H1 (cell line): Measurements from ENCODE around the gene NFIA. TPM values are rescaled to one million over a fixed set of nuclear protein-coding genes. Genes with fewer than 3 reads are reported as not detected.

ENCODE experiments used
- CTCF ChIA-PET: fragments of 300-600 bp; sonication (Branson Sonifier 250); formaldehyde crosslinking; loops from one replicate; lab custom pipeline; 2021; ENCODE audit not compliant: partially characterized antibody; lab: Charles Lee
- POLR2A ChIA-PET: fragments of 300-600 bp; sonication (Branson Sonifier 250); formaldehyde crosslinking; loops from one replicate; lab custom pipeline; 2021; ENCODE audit warnings: inconsistent platforms; ENCODE audit not compliant: partially characterized antibody; lab: Charles Lee
- DNase-seq, 2 experiments: peaks; one replicate each; pipeline versions ENCODE4 v3.0.0 to v3.0.0-alpha.2; 2010 to 2022; ENCODE audit warnings: low spot score in 2 of 2, low read depth in 1 of 2, mixed read lengths in 1 of 2
- FAIRE-seq: peaks from 2 replicates; lab custom pipeline; 2011; peaks lifted over from hg19 to GRCh38; lab: Jason Lieb, UNC
- H2AFZ ChIP-seq: 2 replicates; pipeline ENCODE4 v1.8.1; 2012; ENCODE audit warnings: low read length, inconsistent platforms
- H2AK5ac ChIP-seq: 2 replicates; pipeline ENCODE4 v1.6.1; 2013; ENCODE audit warnings: low read depth, low read length
- H2BK120ac ChIP-seq: replicated peaks from 2 replicates; pipeline ENCODE3; 2013; ENCODE audit warnings: low read depth, low read length, inconsistent platforms
- H2BK12ac ChIP-seq: 2 replicates; pipeline ENCODE4 v1.6.1; 2013; ENCODE audit warnings: low read depth, low read length
- H2BK15ac ChIP-seq: 2 replicates; pipeline ENCODE4 v1.6.1; 2013; ENCODE audit warnings: low read length
- H2BK20ac ChIP-seq: 2 replicates; pipeline ENCODE4 v1.6.1; 2013; ENCODE audit warnings: low read length
- H2BK5ac ChIP-seq: 2 replicates; pipeline ENCODE4 v1.6.1; 2013; ENCODE audit warnings: low read depth, low read length
- H3K14ac ChIP-seq: 2 replicates; pipeline ENCODE4 v1.6.1; 2013; ENCODE audit warnings: inconsistent platforms; ENCODE audit not compliant: insufficient read length
- H3K18ac ChIP-seq: 2 replicates; pipeline ENCODE4 v1.6.1; 2013; ENCODE audit warnings: low read length; ENCODE audit errors: extremely low read depth
- H3K23ac ChIP-seq: 2 replicates; pipeline ENCODE4 v1.6.1; 2013; ENCODE audit warnings: inconsistent platforms; ENCODE audit not compliant: insufficient read length
- H3K23me2 ChIP-seq: 2 replicates; pipeline ENCODE4 v1.6.1; 2013; ENCODE audit warnings: low read depth, low read length
- H3K27ac ChIP-seq: 2 replicates; pipeline ENCODE4 v1.6.1; 2011; ENCODE audit warnings: low read depth, low read length, inconsistent platforms
- H3K27me3 ChIP-seq, 4 experiments: replicated peaks in 1 of 4; 1 replicate in 1 of 4; 2 replicates in 3 of 4; pipeline versions ENCODE4 v1.6.1 to v1.8.1; 2011 to 2013; ENCODE audit warnings: low read length in 3 of 4, mild to moderate bottlenecking in 3 of 4, inconsistent platforms in 2 of 4, mixed read lengths in 2 of 4, moderate library complexity in 1 of 4; ENCODE audit not compliant: control insufficient read depth in 3 of 4, insufficient read depth in 3 of 4; ENCODE audit errors: extremely low read depth in 1 of 4
- H3K36me3 ChIP-seq, 4 experiments: 2 replicates each; pipeline versions ENCODE4 v1.6.1 to v1.8.1; 2011 to 2013; ENCODE audit warnings: mild to moderate bottlenecking in 4 of 4, low read length in 3 of 4, moderate library complexity in 2 of 4, control low read depth in 1 of 4, inconsistent platforms in 1 of 4; ENCODE audit not compliant: insufficient read depth in 4 of 4, control insufficient read depth in 2 of 4
- H3K4ac ChIP-seq: replicated peaks from 2 replicates; pipeline ENCODE3; 2013; ENCODE audit warnings: low read length, low read depth, mixed read lengths, inconsistent platforms; ENCODE audit not compliant: insufficient read length
- H3K4me1 ChIP-seq, 4 experiments: replicated peaks in 1 of 4; 1 replicate in 1 of 4; 2 replicates in 3 of 4; pipeline versions ENCODE4 v1.6.1 to v1.8.1; 2011 to 2013; ENCODE audit warnings: low read length in 3 of 4, inconsistent platforms in 2 of 4, mixed read lengths in 1 of 4; ENCODE audit not compliant: insufficient read depth in 4 of 4, control insufficient read depth in 3 of 4
- H3K4me2 ChIP-seq, 2 experiments: 2 replicates each; pipeline versions ENCODE4 v1.6.1 to v1.8.1; 2011 to 2013; ENCODE audit warnings: low read depth in 2 of 2, low read length in 2 of 2, control low read depth in 1 of 2, inconsistent platforms in 1 of 2, mild to moderate bottlenecking in 1 of 2; ENCODE audit not compliant: insufficient read depth in 1 of 2
- H3K4me3 ChIP-seq, 4 experiments: fragments of 200-600, 300-600 bp in 1 of 4; sonication (generic), shearing (Covaris generic), sonication (Bioruptor Twin) in 1 of 4; 2 replicates each; pipeline versions ENCODE4 v1.5.1 to v1.8.1; 2011 to 2016; ENCODE audit warnings: low read length in 4 of 4, low read depth in 3 of 4, control low read depth in 2 of 4, inconsistent platforms in 2 of 4, mild to moderate bottlenecking in 2 of 4, mixed read lengths in 1 of 4, moderate library complexity in 1 of 4; ENCODE audit not compliant: insufficient read depth in 2 of 4; ENCODE audit errors: extremely low read depth in 1 of 4
- H3K56ac ChIP-seq: replicated peaks from 2 replicates; pipeline ENCODE3; 2013; ENCODE audit warnings: low read depth, mild to moderate bottlenecking, mixed read lengths, low read length, inconsistent platforms; ENCODE audit not compliant: insufficient read length
- H3K79me1 ChIP-seq: 2 replicates; pipeline ENCODE4 v1.6.1; 2013; ENCODE audit warnings: low read depth, low read length, control low read depth
- H3K79me2 ChIP-seq, 2 experiments: 2 replicates each; pipeline versions ENCODE4 v1.6.1 to v1.8.1; 2012 to 2013; ENCODE audit warnings: low read length in 2 of 2, mild to moderate bottlenecking in 2 of 2, inconsistent platforms in 1 of 2; ENCODE audit not compliant: insufficient read depth in 2 of 2, control insufficient read depth in 1 of 2
- H3K9ac ChIP-seq, 4 experiments: replicated peaks in 1 of 4; 1 replicate in 1 of 4; 2 replicates in 3 of 4; pipeline versions ENCODE4 v1.6.1 to v1.8.1; 2011 to 2013; ENCODE audit warnings: low read depth in 3 of 4, low read length in 3 of 4, control low read depth in 2 of 4, mild to moderate bottlenecking in 2 of 4, moderate library complexity in 2 of 4, inconsistent platforms in 1 of 4; ENCODE audit errors: extremely low read depth in 1 of 4
- H3K9me3 ChIP-seq, 2 experiments: 2 replicates each; pipeline versions ENCODE4 v1.6.1 to v1.8.1; 2012 to 2013; ENCODE audit warnings: mild to moderate bottlenecking in 2 of 2, moderate library complexity in 2 of 2, control low read depth in 1 of 2, inconsistent platforms in 1 of 2, low read depth in 1 of 2, low read length in 1 of 2, mixed read lengths in 1 of 2; ENCODE audit not compliant: insufficient read depth in 2 of 2
- H4K20me1 ChIP-seq, 2 experiments: replicated peaks in 1 of 2; 2 replicates each; pipeline versions ENCODE3 to v1.8.1; 2011 to 2013; ENCODE audit warnings: inconsistent platforms in 2 of 2, low read length in 2 of 2, mild to moderate bottlenecking in 1 of 2; ENCODE audit not compliant: insufficient read depth in 2 of 2, control insufficient read depth in 1 of 2
- H4K5ac ChIP-seq: 2 replicates; pipeline ENCODE4 v1.6.1; 2013; ENCODE audit warnings: low read length, low read depth, mixed read lengths, inconsistent platforms; ENCODE audit not compliant: insufficient read length
- H4K8ac ChIP-seq: 2 replicates; pipeline ENCODE4 v1.8.0; 2013; ENCODE audit warnings: mild to moderate bottlenecking, moderate library complexity, low read length, inconsistent platforms; ENCODE audit not compliant: insufficient read depth; ENCODE audit errors: extremely low read depth
- H4K91ac ChIP-seq: replicated peaks from 2 replicates; pipeline ENCODE3; 2013; ENCODE audit warnings: low read length, mixed read lengths, inconsistent platforms; ENCODE audit not compliant: insufficient read length
- ASH2L ChIP-seq: fragments of 200-600, 300-600 bp; sonication (generic); IDR thresholded peaks from one replicate; pipeline ENCODE4 v1.7.1; 2017; ENCODE audit warnings: low read length
- GTF2F1 ChIP-seq: IDR thresholded peaks from 2 replicates; pipeline ENCODE4 v1.6.1; 2012; ENCODE audit warnings: low read depth, low read length, improper control_type of control experiment, borderline replicate concordance
- HDAC2 ChIP-seq, 2 experiments: fragments of 300-600 bp in 1 of 2; sonication (generic) in 1 of 2; IDR thresholded peaks; 2 replicates each; pipeline ENCODE4 v1.6.1; 2011 to 2012; ENCODE audit warnings: low read depth in 2 of 2, low read length in 2 of 2, mild to moderate bottlenecking in 2 of 2, moderate library complexity in 2 of 2, borderline replicate concordance in 1 of 2, inconsistent platforms in 1 of 2
- KDM5A ChIP-seq: fragments of 200-600 bp; IDR thresholded peaks from 2 replicates; pipeline ENCODE4 v1.7.1; 2012; ENCODE audit warnings: mild to moderate bottlenecking, low read length, inconsistent platforms, mixed read lengths
- MAFK ChIP-seq: IDR thresholded peaks from 2 replicates; pipeline ENCODE4 v1.6.1; 2012; ENCODE audit warnings: low read depth, mild to moderate bottlenecking, improper control_type of control experiment, low read length
- NANOG ChIP-seq: IDR thresholded peaks from 2 replicates; pipeline ENCODE4 v1.6.1; 2011; ENCODE audit warnings: low read length, low read depth, mild to moderate bottlenecking, inconsistent platforms; ENCODE audit not compliant: insufficient read depth, poor library complexity, severe bottlenecking
- POLR2A ChIP-seq, 2 experiments: IDR thresholded peaks; 1 replicate in 1 of 2; 2 replicates in 1 of 2; pipeline ENCODE4 v1.6.1; 2011; ENCODE audit warnings: low read depth in 2 of 2, low read length in 2 of 2, mild to moderate bottlenecking in 2 of 2; ENCODE audit errors: control extremely low read depth in 1 of 2
- TAF1 ChIP-seq: IDR thresholded peaks from 2 replicates; pipeline ENCODE4 v1.6.1; 2011; ENCODE audit warnings: mild to moderate bottlenecking, low read depth, low read length
- TAF7 ChIP-seq: optimal IDR thresholded peaks from 2 replicates; pipeline ENCODE3; 2011; ENCODE audit warnings: low read depth, mild to moderate bottlenecking, inconsistent platforms, low read length, moderate library complexity, borderline replicate concordance
- polyA plus RNA-seq, 7 experiments: library from polyadenylated mRNA; depleted of rRNA in 3 of 7; stranded (reverse) in 5 of 7; unstranded in 2 of 7; fragments of >200 nt in 5 of 7; fragments of 200-250 nt in 2 of 7; gene quantifications; 1 replicate in 5 of 7; 2 replicates in 1 of 7; 4 replicates in 1 of 7; pipeline versions ENCODE4 v1.2.1 to v1.2.3, GENCODE V29; 2011 to 2013; ENCODE audit warnings: missing spikeins in 2 of 7, mixed read lengths in 2 of 7
- total RNA-seq: library from RNA; stranded (reverse); fragmentation: NEBNext Ultra II Directional; extraction: Animal tissue kit (Norgen Biotek cat#: 25700); gene quantifications from 2 replicates; pipeline ENCODE4 v1.2.1, GENCODE V29; 2021
- TF ChIP-seq, protein P1 (sequence below), 3 experiments: IDR thresholded peaks; 1 replicate in 2 of 3; 2 replicates in 1 of 3; pipeline versions ENCODE4 v1.5.1 to v1.6.1; 2011; ENCODE audit warnings: low read length in 3 of 3, mild to moderate bottlenecking in 3 of 3, inconsistent platforms in 2 of 3, low read depth in 1 of 3, moderate library complexity in 1 of 3; ENCODE audit not compliant: insufficient read depth in 1 of 3; ENCODE audit errors: control extremely low read depth in 1 of 3

Gene NFIA
- total and polyA plus RNA-seq, 2 of the 8 experiments (the other 6 are each of a cell fraction or from before 2014, with no cell fraction given) = 1.8 to 2.3 TPM

DNA sequence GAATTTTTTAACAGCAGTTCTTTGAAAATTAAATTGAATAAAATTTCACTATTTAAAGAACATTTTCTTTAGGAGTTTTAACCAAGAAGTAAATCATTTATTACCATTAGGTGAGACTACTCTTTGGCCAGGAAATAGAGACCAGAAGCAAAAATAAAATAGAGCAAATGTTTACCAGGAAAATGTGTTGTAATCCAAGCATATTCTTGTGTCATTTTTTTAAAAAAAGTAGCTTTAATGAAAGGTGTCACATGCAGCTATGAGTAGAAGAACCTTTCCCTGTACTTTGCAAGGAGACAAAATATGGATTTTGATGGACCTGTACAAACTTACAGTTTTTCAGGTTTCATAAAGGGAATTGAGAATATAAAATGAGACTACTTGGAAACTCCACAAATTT is 140.8 kb downstream of the NFIA start:
- Histone ChIP-seq H3K23me2 (no peaks in the 10 kb centered on the region), H3K56ac (no peak overlapping the region), H3K9me3 (no peaks in the 10 kb centered on the region), H3K36me3 (no peaks in the 10 kb centered on the region), H2AK5ac (no peak overlapping the region), H2BK15ac (no peak overlapping the region), H3K18ac (no peak overlapping the region), H2AFZ (no peak overlapping the region), H3K27me3 (no peaks in the 10 kb centered on the region), H2BK120ac (no peak overlapping the region), H3K14ac (no peak overlapping the region), H3K27ac (no peak overlapping the region), H3K79me1 (no peaks in the 10 kb centered on the region), H3K79me2 (no peaks in the 10 kb centered on the region), H4K91ac (no peak overlapping the region), H2BK12ac (no peak overlapping the region), H3K9ac (no peak overlapping the region), H4K5ac (no peak overlapping the region), H2BK5ac (no peak overlapping the region), H3K4ac (no peak overlapping the region), H3K23ac (no peak overlapping the region), H4K8ac (no peak overlapping the region), H3K4me2 (no peak overlapping the region), H3K4me3 (no peak overlapping the region), H2BK20ac (no peak overlapping the region), H4K20me1 (peaks cover 0 to 2% of the 10 kb centered on the region in 2 experiments), H3K4me1 (peaks cover 0 to 4% (median 0%) of the 10 kb centered on the region in 4 experiments; a peak in 1 of 7 replicates)
- no peak for FAIRE-seq
- ChIA-PET POLR2A (no interaction called here), CTCF (interaction anchor here (0.9 kb wide), 1 partner anchor 114 kb away, joined by 3 read pairs; no protein-coding TSS in a partner anchor)
- DNase-seq = no peak
- TF ChIP-seq TAF1 (no peak), NANOG (no peak), TAF7 (no peak), POLR2A (IDR thresholded peaks at IDR 0.05; ENCODE audit: control extremely low read depth in 1 of 2, low read depth in 2 of 2, low read length in 2 of 2) (no peak), MAFK (no peak), HDAC2 (IDR thresholded peaks at IDR 0.05; ENCODE audit: borderline replicate concordance in 1 of 2, low read depth in 2 of 2, low read length in 2 of 2) (no peak), ASH2L (no peak), KDM5A (no peak), GTF2F1 (no peak)
- TF ChIP-seq, protein P1, sequence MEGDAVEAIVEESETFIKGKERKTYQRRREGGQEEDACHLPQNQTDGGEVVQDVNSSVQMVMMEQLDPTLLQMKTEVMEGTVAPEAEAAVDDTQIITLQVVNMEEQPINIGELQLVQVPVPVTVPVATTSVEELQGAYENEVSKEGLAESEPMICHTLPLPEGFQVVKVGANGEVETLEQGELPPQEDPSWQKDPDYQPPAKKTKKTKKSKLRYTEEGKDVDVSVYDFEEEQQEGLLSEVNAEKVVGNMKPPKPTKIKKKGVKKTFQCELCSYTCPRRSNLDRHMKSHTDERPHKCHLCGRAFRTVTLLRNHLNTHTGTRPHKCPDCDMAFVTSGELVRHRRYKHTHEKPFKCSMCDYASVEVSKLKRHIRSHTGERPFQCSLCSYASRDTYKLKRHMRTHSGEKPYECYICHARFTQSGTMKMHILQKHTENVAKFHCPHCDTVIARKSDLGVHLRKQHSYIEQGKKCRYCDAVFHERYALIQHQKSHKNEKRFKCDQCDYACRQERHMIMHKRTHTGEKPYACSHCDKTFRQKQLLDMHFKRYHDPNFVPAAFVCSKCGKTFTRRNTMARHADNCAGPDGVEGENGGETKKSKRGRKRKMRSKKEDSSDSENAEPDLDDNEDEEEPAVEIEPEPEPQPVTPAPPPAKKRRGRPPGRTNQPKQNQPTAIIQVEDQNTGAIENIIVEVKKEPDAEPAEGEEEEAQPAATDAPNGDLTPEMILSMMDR (IDR thresholded peaks at IDR 0.05; ENCODE audit: control extremely low read depth in 1 of 3, insufficient read depth in 1 of 3, low read depth in 1 of 3, low read length in 3 of 3) = no peak
